ENCODE data around the gene LRIT2. TPM values are rescaled to one million over a fixed set of nuclear protein-coding genes. Genes with fewer than 3 reads are reported as not detected.

The LRIT2 gene
- total RNA-seq, 1 experiment from 2014 or later = not detected

DNA sequence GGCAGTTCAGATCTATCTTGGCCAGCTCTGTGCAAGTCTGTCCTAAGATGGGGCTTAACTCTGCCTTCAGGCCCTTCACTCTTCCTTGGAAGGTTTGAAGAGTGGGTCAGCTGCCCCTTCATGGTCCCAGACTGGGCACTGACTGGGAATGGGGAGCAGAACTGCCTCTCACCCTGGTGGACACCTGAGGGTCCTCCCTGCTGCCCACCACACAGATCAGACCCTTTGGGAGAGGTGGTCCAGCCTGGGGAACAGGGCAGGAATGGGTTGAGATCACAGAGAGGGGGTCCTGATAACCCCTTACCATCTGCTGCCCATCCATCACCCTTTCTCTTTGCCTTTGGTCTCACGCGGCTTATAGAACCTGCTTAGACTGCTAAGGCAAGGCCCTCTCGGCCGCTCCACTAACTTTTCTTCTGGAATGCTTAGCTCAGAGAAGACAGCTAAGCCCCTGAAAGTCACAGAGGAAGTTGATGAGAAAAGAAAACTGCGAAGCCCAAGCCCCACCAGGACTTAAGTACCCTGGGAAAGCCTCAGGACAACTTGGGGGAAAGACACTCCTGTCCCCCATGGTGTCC lies 31.4 kb downstream of the LRIT2 start:
- TF ChIP-seq, protein P1, sequence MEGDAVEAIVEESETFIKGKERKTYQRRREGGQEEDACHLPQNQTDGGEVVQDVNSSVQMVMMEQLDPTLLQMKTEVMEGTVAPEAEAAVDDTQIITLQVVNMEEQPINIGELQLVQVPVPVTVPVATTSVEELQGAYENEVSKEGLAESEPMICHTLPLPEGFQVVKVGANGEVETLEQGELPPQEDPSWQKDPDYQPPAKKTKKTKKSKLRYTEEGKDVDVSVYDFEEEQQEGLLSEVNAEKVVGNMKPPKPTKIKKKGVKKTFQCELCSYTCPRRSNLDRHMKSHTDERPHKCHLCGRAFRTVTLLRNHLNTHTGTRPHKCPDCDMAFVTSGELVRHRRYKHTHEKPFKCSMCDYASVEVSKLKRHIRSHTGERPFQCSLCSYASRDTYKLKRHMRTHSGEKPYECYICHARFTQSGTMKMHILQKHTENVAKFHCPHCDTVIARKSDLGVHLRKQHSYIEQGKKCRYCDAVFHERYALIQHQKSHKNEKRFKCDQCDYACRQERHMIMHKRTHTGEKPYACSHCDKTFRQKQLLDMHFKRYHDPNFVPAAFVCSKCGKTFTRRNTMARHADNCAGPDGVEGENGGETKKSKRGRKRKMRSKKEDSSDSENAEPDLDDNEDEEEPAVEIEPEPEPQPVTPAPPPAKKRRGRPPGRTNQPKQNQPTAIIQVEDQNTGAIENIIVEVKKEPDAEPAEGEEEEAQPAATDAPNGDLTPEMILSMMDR (IDR thresholded peaks at IDR 0.05; ENCODE audit: unreplicated experiment) = no peak
- Mint-ChIP-seq H3K36me3 (ENCODE audit: insufficient read depth, unreplicated experiment) (no peaks in the 10 kb centered on the region), H3K4me1 (ENCODE audit: low read depth, unreplicated experiment) (no peaks in the 10 kb centered on the region), H3K4me3 (ENCODE audit: low read depth, unreplicated experiment) (no peak overlapping the region), H3K9me3 (ENCODE audit: low read depth, unreplicated experiment) (no peaks in the 10 kb centered on the region), H3K27ac (ENCODE audit: unreplicated experiment) (no peak overlapping the region), H3K27me3 (ENCODE audit: unreplicated experiment) (peaks cover 78% of the 10 kb centered on the region)
- DNase-seq = no peak
- CTCF ChIA-PET = no interaction called here
- BruUV-seq (replicated peaks) = no TSS peak
- intact Hi-C loops (cut with micrococcal nuclease; ENCODE audit: unreplicated experiment) = no loop called here

DNA sequence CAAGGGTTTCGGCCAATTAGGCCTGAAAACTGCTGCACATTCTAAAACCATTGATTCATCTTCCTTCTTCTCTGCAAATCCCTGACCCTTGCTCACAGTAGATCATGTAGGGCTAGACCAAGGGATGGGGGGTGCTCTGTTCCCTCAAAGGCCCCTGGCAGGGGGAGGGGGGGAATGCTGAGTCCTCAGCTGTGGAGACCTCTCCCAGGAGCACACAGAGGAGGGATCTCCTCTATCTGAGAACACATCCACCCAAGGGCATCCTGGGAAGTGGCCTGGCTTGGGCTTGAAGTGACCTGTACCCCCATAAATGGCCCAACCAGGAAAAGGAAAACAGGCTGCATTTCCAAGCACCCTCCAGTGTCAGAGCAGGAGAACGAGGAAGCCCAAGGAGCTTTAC lies 32.0 kb downstream of the LRIT2 start:
- TF ChIP-seq, protein P1 (IDR thresholded peaks at IDR 0.05; ENCODE audit: unreplicated experiment) = no peak
- no peak overlapping the region for H3K4me3 Mint-ChIP-seq (ENCODE audit: low read depth, unreplicated experiment)
- intact Hi-C loops (cut with micrococcal nuclease; ENCODE audit: unreplicated experiment) = no loop called here
- DNase-seq = no peak
- H3K4me1 Mint-ChIP-seq (ENCODE audit: low read depth, unreplicated experiment) = no peaks in the 10 kb centered on the region
- CTCF ChIA-PET = no interaction called here
- no peaks in the 10 kb centered on the region for H3K36me3 Mint-ChIP-seq (ENCODE audit: insufficient read depth, unreplicated experiment)
- no peak overlapping the region for H3K27ac Mint-ChIP-seq (ENCODE audit: unreplicated experiment)
- no peaks in the 10 kb centered on the region for H3K9me3 Mint-ChIP-seq (ENCODE audit: low read depth, unreplicated experiment)
- BruUV-seq (replicated peaks) = no TSS peak
- peaks cover 72% of the 10 kb centered on the region for H3K27me3 Mint-ChIP-seq (ENCODE audit: unreplicated experiment)

DNA sequence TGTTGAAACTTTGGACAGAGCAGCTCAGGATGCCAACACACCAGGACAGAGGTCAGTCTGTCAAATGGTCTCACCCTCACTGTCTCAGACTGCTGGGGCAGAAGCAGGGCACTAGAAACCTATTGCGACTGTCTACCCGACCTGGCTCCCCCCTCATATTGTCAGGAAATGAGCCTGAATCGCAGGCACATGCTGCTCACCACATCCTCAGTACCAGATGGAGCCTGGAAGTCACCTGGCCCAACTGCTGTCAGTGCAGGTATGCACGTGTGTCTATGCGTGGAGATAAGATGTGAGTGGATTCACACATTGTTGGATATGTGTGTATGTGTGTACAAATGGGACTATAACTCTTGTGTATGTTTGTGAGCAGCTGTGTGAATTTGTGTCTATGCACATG lies 34.2 kb downstream of the LRIT2 start:
- DNase-seq = no peak
- H3K4me3 Mint-ChIP-seq (ENCODE audit: low read depth, unreplicated experiment) = no peak overlapping the region
- H3K27ac Mint-ChIP-seq (ENCODE audit: unreplicated experiment) = no peak overlapping the region
- H3K36me3 Mint-ChIP-seq (ENCODE audit: insufficient read depth, unreplicated experiment) = no peaks in the 10 kb centered on the region
- CTCF ChIA-PET = interaction anchor here (1.0 kb wide), 1 partner anchor 11 kb away, joined by 3 read pairs; no protein-coding TSS in a partner anchor
- TF ChIP-seq, protein P1 (IDR thresholded peaks at IDR 0.05; ENCODE audit: unreplicated experiment) = no peak
- intact Hi-C loops (cut with micrococcal nuclease; ENCODE audit: unreplicated experiment) = no loop called here
- peaks cover 50% of the 10 kb centered on the region for H3K27me3 Mint-ChIP-seq (ENCODE audit: unreplicated experiment)
- no TSS peak for BruUV-seq (replicated peaks)
- no peaks in the 10 kb centered on the region for H3K9me3 Mint-ChIP-seq (ENCODE audit: low read depth, unreplicated experiment)
- H3K4me1 Mint-ChIP-seq (ENCODE audit: low read depth, unreplicated experiment) = no peaks in the 10 kb centered on the region

DNA sequence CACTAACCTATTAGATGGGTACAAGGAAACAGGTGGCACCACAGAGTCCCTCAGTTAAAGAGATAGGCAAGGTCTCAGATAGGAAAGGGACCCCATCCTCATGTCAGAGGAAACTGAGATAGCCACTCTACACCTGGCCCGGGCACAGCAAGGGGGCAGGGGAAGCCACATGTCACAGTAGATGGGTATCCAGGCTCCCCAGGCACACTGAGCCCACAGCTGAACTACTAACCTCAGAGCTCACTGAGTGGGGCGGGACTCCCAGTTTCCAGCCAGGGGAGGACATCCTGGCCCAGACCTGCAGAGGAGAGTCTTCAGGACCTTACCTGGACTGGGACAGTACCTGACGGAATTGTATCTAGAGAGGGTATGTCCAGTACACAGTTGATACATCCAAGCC lies 34.7 kb downstream of the LRIT2 start:
- no peaks in the 10 kb centered on the region for H3K4me1 Mint-ChIP-seq (ENCODE audit: low read depth, unreplicated experiment)
- DNase-seq = no peak
- no peak overlapping the region for H3K27ac Mint-ChIP-seq (ENCODE audit: unreplicated experiment)
- TF ChIP-seq, protein P1 (IDR thresholded peaks at IDR 0.05; ENCODE audit: unreplicated experiment) = no peak
- CTCF ChIA-PET = interaction anchor here (1.0 kb wide), 1 partner anchor 12 kb away, joined by 3 read pairs; no protein-coding TSS in a partner anchor
- no peak overlapping the region for H3K4me3 Mint-ChIP-seq (ENCODE audit: low read depth, unreplicated experiment)
- H3K9me3 Mint-ChIP-seq (ENCODE audit: low read depth, unreplicated experiment) = no peaks in the 10 kb centered on the region
- intact Hi-C loops (cut with micrococcal nuclease; ENCODE audit: unreplicated experiment) = no loop called here
- peaks cover 45% of the 10 kb centered on the region for H3K27me3 Mint-ChIP-seq (ENCODE audit: unreplicated experiment)
- no peaks in the 10 kb centered on the region for H3K36me3 Mint-ChIP-seq (ENCODE audit: insufficient read depth, unreplicated experiment)
- no TSS peak for BruUV-seq (replicated peaks)

All from Calu3 (cell line).